ENCODE results near the gene LNX1. TPM values are rescaled to one million over a fixed set of nuclear protein-coding genes. Genes with fewer than 3 reads are reported as not detected.

Gene LNX1
- total and polyA plus RNA-seq, 2 of the 13 experiments (the other 11 are each of a cell fraction or from before 2014, with no cell fraction given) = 0.49 TPM

- ChIA-PET POLR2A (no interaction called here), CTCF (ENCODE audit: low intra/inter-chr PET ratio, low total read pairs) (no interaction called here)
- no peaks in the 10 kb centered on the region for H3K36me3 ChIP-seq (replicated peaks in 1 of 2; ENCODE audit: control insufficient read depth in 1 of 2, insufficient read depth in 2 of 2, low read length in 2 of 2)
- no peak overlapping the region for H3K4me2 ChIP-seq (ENCODE audit: low read depth, low read length)
- H3K27ac ChIP-seq (ENCODE audit: extremely low read length, insufficient read depth, low read length) = no peak overlapping the region
- H3K9me3 ChIP-seq (ENCODE audit: low read length) = no peaks in the 10 kb centered on the region
- H3K9ac ChIP-seq (ENCODE audit: insufficient read depth, low read depth, low read length) = no peak overlapping the region
- BruUV-seq (replicated peaks) = no TSS peak
- no peaks in the 10 kb centered on the region for H4K20me1 ChIP-seq (ENCODE audit: insufficient read depth, low read length)
- H2AFZ ChIP-seq (ENCODE audit: low read length) = no peak overlapping the region
- no peak for DNase-seq (ENCODE audit: low spot score)
- ATAC-seq = no peak
- peaks cover 0 to 7% of the 10 kb centered on the region in 2 experiments; a peak in 3 of 5 replicates for H3K27me3 ChIP-seq (ENCODE audit: control insufficient read depth in 1 of 2, insufficient read depth in 2 of 2, low read length in 2 of 2)
- H3K4me3 ChIP-seq (replicated peaks in 1 of 3; ENCODE audit: insufficient read depth in 1 of 3, low read depth in 2 of 3, low read length in 3 of 3) = no peak overlapping the region
- FAIRE-seq = no peak
- no peaks in the 10 kb centered on the region for H3K4me1 ChIP-seq (ENCODE audit: insufficient read depth, low read length)
- in situ Hi-C loops (cut with HindIII; ENCODE audit: extremely low pct_ligation_motif_present, low pct_unique_long_range_greater_than_20kb) (no loop called here), intact Hi-C loops (cut with micrococcal nuclease; ENCODE audit: unreplicated experiment) (no loop called here)
- WGBS (ENCODE audit: low lambda C conversion rate) = 2% methylated on average over 5 of the region's 5 CpGs
- no peaks in the 10 kb centered on the region for H3K79me2 ChIP-seq (ENCODE audit: insufficient read depth, low read length)
- no peak for TF ChIP-seq TARDBP (CRISPR knock-in tag; IDR thresholded peaks at IDR 0.05)
- no peak for TF ChIP-seq FUBP1 (CRISPR knock-in tag; IDR thresholded peaks at IDR 0.05; ENCODE audit: borderline replicate concordance)
- TF ChIP-seq ZBED4 (CRISPR knock-in tag; IDR thresholded peaks at IDR 0.05; ENCODE audit: borderline replicate concordance) = no peak
- TF ChIP-seq SRSF9 (IDR thresholded peaks at IDR 0.05; ENCODE audit: borderline replicate concordance, insufficient read depth, low read depth, low read length, poor library complexity, severe bottlenecking) = no peak
- TF ChIP-seq ZGPAT (CRISPR knock-in tag; IDR thresholded peaks at IDR 0.05) = no peak
- TF ChIP-seq ATF7 (IDR thresholded peaks at IDR 0.05) = no peak
- no peak for TF ChIP-seq ATF7 (CRISPR knock-in tag; IDR thresholded peaks at IDR 0.05)
- TF ChIP-seq CSRNP2 (CRISPR knock-in tag; conservative IDR thresholded peaks at IDR 0.05; ENCODE audit: low read depth) = no peak
- TF ChIP-seq NAIF1 (CRISPR knock-in tag; IDR thresholded peaks at IDR 0.05; ENCODE audit: borderline replicate concordance) = no peak
- no peak for TF ChIP-seq GLMP (CRISPR knock-in tag; IDR thresholded peaks at IDR 0.05; ENCODE audit: borderline replicate concordance)
- no peak for TF ChIP-seq PITX1 (CRISPR knock-in tag; IDR thresholded peaks at IDR 0.05)
Measured at GRCh38 chr4:53635697-53636483, 44.6 kb upstream of the LNX1 start.

Measured in HepG2 (cell line).